CD4-positive, alpha-beta T cell (primary cell): Measurements from ENCODE around the gene PAIP1. TPM values are rescaled to one million over a fixed set of nuclear protein-coding genes. Genes with fewer than 3 reads are reported as not detected.

Experiments used
- ATAC-seq: fragments of 200-7000 bp; cut with Tn5 transposase; one replicate; pipeline ENCODE4 v1.10.0; 2022; ENCODE audit warnings: mild to moderate bottlenecking; ENCODE audit not compliant: poor library complexity
- CTCF ChIA-PET: fragments of 350-600 bp; sonication (Branson Sonifier 250); formaldehyde crosslinking; loops from one replicate; lab custom pipeline; 2021; ENCODE audit warnings: antibody characterized with exemption, inconsistent platforms; lab: Charles Lee
- POLR2A ChIA-PET: fragments of 350-600 bp; sonication (Branson Sonifier 250); formaldehyde crosslinking; loops from one replicate; lab custom pipeline; 2021; ENCODE audit warnings: antibody characterized with exemption, inconsistent platforms; lab: Charles Lee
- DNase-seq, 14 experiments: peaks; one replicate each; pipeline ENCODE4 v3.0.0-alpha.2; 2013 to 2020; ENCODE audit warnings: mixed read lengths in 2 of 14
- H3K27ac ChIP-seq, 2 donors: one replicate each; pipeline versions ENCODE4 v1.5.1 to v1.7.0; 2013; ENCODE audit warnings: low read length in 2 of 2, low read depth in 1 of 2, mild to moderate bottlenecking in 1 of 2
- H3K27me3 ChIP-seq, 2 experiments: 1 replicate in 1 of 2; 2 replicates in 1 of 2; pipeline versions ENCODE4 v1.6.1 to v1.7.0; 2013; ENCODE audit warnings: low read length in 2 of 2, control low read depth in 1 of 2, mild to moderate bottlenecking in 1 of 2, moderate library complexity in 1 of 2; ENCODE audit not compliant: insufficient read depth in 2 of 2, control insufficient read depth in 1 of 2
- H3K36me3 ChIP-seq: one replicate; pipeline ENCODE4 v1.6.1; 2013; ENCODE audit warnings: low read length, control low read depth; ENCODE audit not compliant: insufficient read depth
- H3K4me1 ChIP-seq: one replicate; pipeline ENCODE4 v1.6.1; 2013; ENCODE audit warnings: low read length, control low read depth; ENCODE audit not compliant: insufficient read depth
- H3K4me3 ChIP-seq: one replicate; pipeline ENCODE4 v1.5.1; 2013; ENCODE audit warnings: mild to moderate bottlenecking, low read length, moderate library complexity
- H3K9me3 ChIP-seq, 2 experiments: 1 replicate in 1 of 2; 2 replicates in 1 of 2; pipeline versions ENCODE4 v1.6.1 to v1.7.0; 2013; ENCODE audit warnings: low read length in 2 of 2, mild to moderate bottlenecking in 2 of 2, control low read depth in 1 of 2, moderate library complexity in 1 of 2; ENCODE audit not compliant: control insufficient read depth in 1 of 2, insufficient read depth in 1 of 2
- H3K27ac Mint-ChIP-seq: one replicate; pipeline ENCODE4 v1.8.0; 2020; ENCODE audit warnings: mixed read lengths
- H3K27me3 Mint-ChIP-seq: one replicate; pipeline ENCODE4 v1.8.0; 2021; ENCODE audit warnings: mixed read lengths
- H3K36me3 Mint-ChIP-seq: one replicate; pipeline ENCODE4 v1.8.0; 2021; ENCODE audit warnings: low read depth, mixed read lengths
- H3K4me1 Mint-ChIP-seq: one replicate; pipeline ENCODE4 v1.8.0; 2021; ENCODE audit warnings: low read depth, mixed read lengths
- H3K4me3 Mint-ChIP-seq: one replicate; pipeline ENCODE4 v1.8.0; 2020; ENCODE audit warnings: mild to moderate bottlenecking, mixed read lengths
- H3K9me3 Mint-ChIP-seq: one replicate; pipeline ENCODE4 v1.8.0; 2020; ENCODE audit warnings: mixed read lengths
- intact Hi-C, 2 experiments: fragments of 100-400 bp; cut with DNase I in 1 of 2; cut with micrococcal nuclease in 1 of 2; formaldehyde crosslinking; loops; one replicate each; pipeline versions ENCODE4 v1.15.1 to v1.9.0; 2023 to 2025; cut with DNase I, micrococcal nuclease
- total RNA-seq, 174 experiments: library from RNA in 2 of 174; stranded (reverse) in 2 of 174; gene quantifications; one replicate each; pipeline ENCODE4 v1.2.3 and lab custom pipeline; 2021 to 2026
- TF ChIP-seq, protein P1 (sequence below): fragments of 200-600 bp; IDR thresholded peaks from one replicate; pipeline ENCODE4 v1.8.0; 2022; ENCODE audit warnings: antibody characterized with exemption, mild to moderate bottlenecking

The PAIP1 gene
- total RNA-seq, 2 experiments from 2014 or later: 33.9 to 35.1 TPM

DNA sequence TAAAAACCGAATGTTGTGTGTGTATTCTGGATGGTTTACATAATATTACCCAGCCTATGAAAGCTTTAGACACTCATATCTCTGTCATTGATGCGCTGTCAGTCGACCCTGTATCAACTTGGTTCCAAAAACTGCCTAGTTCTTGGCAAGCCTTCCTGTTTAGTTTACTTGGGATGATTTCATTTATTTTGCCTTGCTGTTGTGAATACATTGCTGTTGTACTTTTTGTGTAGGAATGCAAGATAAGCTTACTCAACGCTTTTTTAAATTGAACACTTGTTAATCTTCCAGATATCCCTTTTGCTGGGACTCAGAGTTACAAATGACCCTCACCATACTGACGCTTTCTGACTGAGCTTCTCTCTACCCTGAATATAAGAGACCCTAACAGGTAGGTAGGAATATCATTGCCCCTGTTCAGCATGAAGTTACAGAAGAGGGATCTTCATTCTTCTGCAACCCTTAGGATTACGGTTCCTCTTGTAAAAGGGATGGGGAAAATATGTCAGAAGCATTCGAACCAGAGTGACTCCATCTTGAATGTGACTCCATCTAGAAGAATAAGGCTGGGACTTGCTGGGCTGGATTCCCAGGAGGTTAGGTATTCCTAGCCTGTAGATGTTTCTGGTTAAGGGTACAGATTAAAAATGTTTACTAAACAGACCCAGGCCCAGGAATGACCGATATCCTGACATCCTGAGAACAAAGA lies 13.7 kb upstream of the PAIP1 start:
- ChIA-PET POLR2A (no interaction called here), CTCF (no interaction called here)
- Mint-ChIP-seq H3K27me3 (no peaks in the 10 kb centered on the region), H3K36me3 (peaks cover 9% of the 10 kb centered on the region), H3K27ac (no peak overlapping the region), H3K4me3 (no peak overlapping the region), H3K9me3 (no peaks in the 10 kb centered on the region), H3K4me1 (no peaks in the 10 kb centered on the region)
- intact Hi-C loops: no loop called here
- Histone ChIP-seq H3K4me3 (no peak overlapping the region), H3K27me3 (no peaks in the 10 kb centered on the region), H3K27ac (no peak overlapping the region), H3K4me1 (no peaks in the 10 kb centered on the region), H3K36me3 (no peaks in the 10 kb centered on the region), H3K9me3 (no peaks in the 10 kb centered on the region)
- ATAC-seq: no peak
- no peak for DNase-seq
- TF ChIP-seq, protein P1, sequence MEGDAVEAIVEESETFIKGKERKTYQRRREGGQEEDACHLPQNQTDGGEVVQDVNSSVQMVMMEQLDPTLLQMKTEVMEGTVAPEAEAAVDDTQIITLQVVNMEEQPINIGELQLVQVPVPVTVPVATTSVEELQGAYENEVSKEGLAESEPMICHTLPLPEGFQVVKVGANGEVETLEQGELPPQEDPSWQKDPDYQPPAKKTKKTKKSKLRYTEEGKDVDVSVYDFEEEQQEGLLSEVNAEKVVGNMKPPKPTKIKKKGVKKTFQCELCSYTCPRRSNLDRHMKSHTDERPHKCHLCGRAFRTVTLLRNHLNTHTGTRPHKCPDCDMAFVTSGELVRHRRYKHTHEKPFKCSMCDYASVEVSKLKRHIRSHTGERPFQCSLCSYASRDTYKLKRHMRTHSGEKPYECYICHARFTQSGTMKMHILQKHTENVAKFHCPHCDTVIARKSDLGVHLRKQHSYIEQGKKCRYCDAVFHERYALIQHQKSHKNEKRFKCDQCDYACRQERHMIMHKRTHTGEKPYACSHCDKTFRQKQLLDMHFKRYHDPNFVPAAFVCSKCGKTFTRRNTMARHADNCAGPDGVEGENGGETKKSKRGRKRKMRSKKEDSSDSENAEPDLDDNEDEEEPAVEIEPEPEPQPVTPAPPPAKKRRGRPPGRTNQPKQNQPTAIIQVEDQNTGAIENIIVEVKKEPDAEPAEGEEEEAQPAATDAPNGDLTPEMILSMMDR: no peak

DNA sequence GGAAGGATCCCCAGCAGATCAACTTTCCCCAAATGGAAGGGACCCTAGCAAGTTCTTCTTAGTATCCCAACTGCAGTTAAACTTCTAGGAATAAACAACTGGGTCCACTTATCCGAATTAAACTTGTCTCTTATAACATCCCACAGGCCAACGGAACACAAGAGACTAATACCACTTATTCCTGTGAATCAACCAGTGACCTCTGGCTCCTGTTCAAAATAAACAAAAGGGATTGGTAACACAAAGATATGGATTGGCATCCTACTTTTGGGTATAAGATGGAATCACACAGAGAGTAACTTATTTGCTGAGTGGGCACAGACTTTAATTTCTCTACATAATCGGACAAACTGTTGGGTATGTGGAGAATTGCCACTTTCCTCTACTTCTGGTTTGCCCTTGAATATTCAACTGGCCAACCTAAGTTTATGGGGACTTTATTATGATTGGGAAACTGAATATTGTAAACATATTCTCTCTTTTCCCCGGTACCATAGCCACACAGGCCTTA lies 12.4 kb upstream of the PAIP1 start:
- no peak overlapping the region for H3K4me3 Mint-ChIP-seq
- DNase-seq (no peak), ATAC-seq (no peak)
- no peak overlapping the region for H3K27ac Mint-ChIP-seq
- no peaks in the 10 kb centered on the region for H3K27me3 Mint-ChIP-seq
- Histone ChIP-seq H3K27me3 (no peaks in the 10 kb centered on the region), H3K4me3 (no peak overlapping the region), H3K4me1 (no peaks in the 10 kb centered on the region), H3K27ac (no peak overlapping the region), H3K9me3 (no peaks in the 10 kb centered on the region), H3K36me3 (no peaks in the 10 kb centered on the region)
- CTCF ChIA-PET: no interaction called here
- H3K36me3 Mint-ChIP-seq: no peaks in the 10 kb centered on the region
- H3K9me3 Mint-ChIP-seq: no peaks in the 10 kb centered on the region
- POLR2A ChIA-PET: no interaction called here
- intact Hi-C loops: no loop called here
- TF ChIP-seq, protein P1: no peak
- no peaks in the 10 kb centered on the region for H3K4me1 Mint-ChIP-seq

DNA sequence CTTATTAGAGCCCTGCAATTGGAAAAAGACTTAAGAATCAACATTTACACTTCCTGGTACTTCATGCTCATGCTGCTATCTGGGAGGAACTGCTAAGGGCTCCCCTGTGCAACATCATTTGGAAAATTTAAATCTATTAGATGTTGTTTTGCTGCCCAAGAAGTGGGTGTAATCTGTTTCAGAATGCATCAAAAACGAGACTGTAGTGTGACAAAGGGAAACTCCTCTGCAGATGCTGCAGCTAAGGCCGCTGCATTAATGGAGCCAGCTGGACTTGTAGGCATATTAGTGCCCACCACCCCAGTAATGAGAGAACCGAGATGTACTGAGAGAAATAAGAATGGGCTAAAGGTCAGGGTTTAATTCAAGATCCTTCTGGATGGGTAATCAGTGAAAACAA lies 11.1 kb upstream of the PAIP1 start:
- no peaks in the 10 kb centered on the region for H3K36me3 Mint-ChIP-seq
- ATAC-seq (no peak), DNase-seq (no peak)
- Histone ChIP-seq H3K27ac (no peak overlapping the region), H3K9me3 (no peaks in the 10 kb centered on the region), H3K36me3 (no peaks in the 10 kb centered on the region), H3K4me3 (no peak overlapping the region), H3K27me3 (no peaks in the 10 kb centered on the region), H3K4me1 (no peaks in the 10 kb centered on the region)
- no peak overlapping the region for H3K27ac Mint-ChIP-seq
- intact Hi-C loops: no loop called here
- ChIA-PET POLR2A (interaction anchor here (1.0 kb wide), 1 partner anchor 10 kb away, joined by 4 read pairs; no protein-coding TSS in a partner anchor), CTCF (interaction anchor here (1.0 kb wide), 1 partner anchor 8 kb away, joined by 3 read pairs; no protein-coding TSS in a partner anchor)
- H3K4me1 Mint-ChIP-seq: no peaks in the 10 kb centered on the region
- no peak overlapping the region for H3K4me3 Mint-ChIP-seq
- no peaks in the 10 kb centered on the region for H3K27me3 Mint-ChIP-seq
- no peaks in the 10 kb centered on the region for H3K9me3 Mint-ChIP-seq
- TF ChIP-seq, protein P1: no peak
